Liver (tissue), 3 donors: ENCODE measurements around the gene KAT6B.

Source experiments
- EGR1 ChIP-seq, 2 donors: IDR thresholded peaks; 2 replicates each; pipeline ENCODE4 v1.6.1; 2016 to 2018; ENCODE audit warnings: antibody characterized with exemption in 2 of 2, low read depth in 2 of 2
- RAD21 ChIP-seq, 2 donors: IDR thresholded peaks; 2 replicates each; pipeline ENCODE4 v1.6.1; 2016; ENCODE audit warnings: antibody characterized with exemption in 2 of 2, mild to moderate bottlenecking in 2 of 2
- TF ChIP-seq, protein P1 (sequence below): fragments of 150-350 bp; IDR thresholded peaks from 2 replicates; pipeline ENCODE4 v1.5.1; 2017; ENCODE audit warnings: improper control_type of control experiment, low read depth, low read length; ENCODE audit not compliant: missing input control
- TF ChIP-seq, protein P2 (sequence below): IDR thresholded peaks from 2 replicates; pipeline ENCODE4 v1.6.1; 2016; ENCODE audit warnings: antibody characterized with exemption
- donor health status: healthy.
- donor health status: healthy.

DNA sequence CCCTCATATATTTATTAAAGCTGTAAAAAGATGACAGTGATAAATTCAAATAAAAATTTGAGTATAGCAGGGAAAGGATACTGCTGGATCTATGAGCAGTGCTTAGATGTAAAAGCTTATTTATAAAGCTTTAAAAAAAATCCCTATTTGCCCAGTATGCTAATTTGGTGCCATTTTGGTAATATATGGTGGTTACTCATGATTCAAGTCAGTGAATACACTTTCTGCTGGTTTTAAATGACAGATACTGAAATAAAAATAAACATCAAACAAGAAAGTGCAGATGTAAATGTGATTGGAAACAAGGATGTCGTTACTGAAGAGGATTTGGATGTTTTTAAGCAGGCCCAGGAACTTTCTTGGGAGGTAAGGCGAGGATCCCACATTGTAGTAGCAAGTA, 150.7 kb downstream of the KAT6B start:
- TF ChIP-seq, protein P1, sequence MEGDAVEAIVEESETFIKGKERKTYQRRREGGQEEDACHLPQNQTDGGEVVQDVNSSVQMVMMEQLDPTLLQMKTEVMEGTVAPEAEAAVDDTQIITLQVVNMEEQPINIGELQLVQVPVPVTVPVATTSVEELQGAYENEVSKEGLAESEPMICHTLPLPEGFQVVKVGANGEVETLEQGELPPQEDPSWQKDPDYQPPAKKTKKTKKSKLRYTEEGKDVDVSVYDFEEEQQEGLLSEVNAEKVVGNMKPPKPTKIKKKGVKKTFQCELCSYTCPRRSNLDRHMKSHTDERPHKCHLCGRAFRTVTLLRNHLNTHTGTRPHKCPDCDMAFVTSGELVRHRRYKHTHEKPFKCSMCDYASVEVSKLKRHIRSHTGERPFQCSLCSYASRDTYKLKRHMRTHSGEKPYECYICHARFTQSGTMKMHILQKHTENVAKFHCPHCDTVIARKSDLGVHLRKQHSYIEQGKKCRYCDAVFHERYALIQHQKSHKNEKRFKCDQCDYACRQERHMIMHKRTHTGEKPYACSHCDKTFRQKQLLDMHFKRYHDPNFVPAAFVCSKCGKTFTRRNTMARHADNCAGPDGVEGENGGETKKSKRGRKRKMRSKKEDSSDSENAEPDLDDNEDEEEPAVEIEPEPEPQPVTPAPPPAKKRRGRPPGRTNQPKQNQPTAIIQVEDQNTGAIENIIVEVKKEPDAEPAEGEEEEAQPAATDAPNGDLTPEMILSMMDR = no peak
- TF ChIP-seq EGR1 (IDR thresholded peaks at IDR 0.05; ENCODE audit: low read depth in 2 of 2) (no peak), RAD21 (IDR thresholded peaks at IDR 0.05) (no peak)
- TF ChIP-seq, protein P2, sequence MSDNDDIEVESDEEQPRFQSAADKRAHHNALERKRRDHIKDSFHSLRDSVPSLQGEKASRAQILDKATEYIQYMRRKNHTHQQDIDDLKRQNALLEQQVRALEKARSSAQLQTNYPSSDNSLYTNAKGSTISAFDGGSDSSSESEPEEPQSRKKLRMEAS = no peak
